KMS-11 (cell line): ENCODE data around the gene GNB1L.

Experiments used
- H2AFZ ChIP-seq: fragments of 200-600 bp; sonication (generic); 2 replicates; pipeline ENCODE4 v1.6.1; 2016; ENCODE audit warnings: antibody characterized with exemption, mixed run types, low read depth
- H3K27ac ChIP-seq: fragments of 200-600 bp; sonication (generic); 2 replicates; pipeline ENCODE4 v1.6.1; 2016; ENCODE audit warnings: mild to moderate bottlenecking, mixed run types
- H3K27me3 ChIP-seq: fragments of 200-600 bp; sonication (generic); 2 replicates; pipeline ENCODE4 v1.6.1; 2017; ENCODE audit warnings: mild to moderate bottlenecking, low read depth, mixed run types, moderate library complexity; ENCODE audit not compliant: insufficient read depth
- H3K36me3 ChIP-seq: fragments of 200-600 bp; sonication (generic); 2 replicates; pipeline ENCODE4 v1.6.1; 2017; ENCODE audit warnings: mild to moderate bottlenecking, mixed run types; ENCODE audit not compliant: insufficient read depth
- H3K4me1 ChIP-seq: fragments of 200-600 bp; sonication (generic); 2 replicates; pipeline ENCODE4 v1.6.1; 2016; ENCODE audit warnings: mild to moderate bottlenecking, low read depth, mixed run types; ENCODE audit not compliant: poor library complexity, severe bottlenecking
- H3K4me2 ChIP-seq: fragments of 200-600 bp; sonication (generic); 2 replicates; pipeline ENCODE4 v1.7.0; 2016; ENCODE audit warnings: mild to moderate bottlenecking, mixed run types
- H3K4me3 ChIP-seq: fragments of 200-600 bp; sonication (generic); IDR thresholded peaks from 2 replicates; pipeline ENCODE4 v1.6.1; 2017; ENCODE audit warnings: low read depth, low read length, mixed read lengths; ENCODE audit not compliant: insufficient read depth
- H3K79me2 ChIP-seq: fragments of 200-600 bp; sonication (generic); 2 replicates; pipeline ENCODE4 v1.6.1; 2016; ENCODE audit warnings: low read depth, mixed run types; ENCODE audit not compliant: insufficient read depth
- H3K9ac ChIP-seq: fragments of 200-600 bp; sonication (generic); 2 replicates; pipeline ENCODE4 v1.6.1; 2016; ENCODE audit warnings: mild to moderate bottlenecking, mixed run types
- H4K20me1 ChIP-seq: fragments of 200-600 bp; sonication (generic); 2 replicates; pipeline ENCODE4 v1.6.1; 2016; ENCODE audit warnings: mild to moderate bottlenecking, mixed run types; ENCODE audit not compliant: insufficient read depth
- TF ChIP-seq, protein P1 (sequence below): fragments of 200-600 bp; sonication (generic); conservative IDR thresholded peaks from 2 replicates; pipeline ENCODE4 v1.6.1; 2017; ENCODE audit warnings: low read depth, mild to moderate bottlenecking, antibody characterized with exemption, low read length, moderate library complexity, mixed read lengths

The GNB1L gene

DNA sequence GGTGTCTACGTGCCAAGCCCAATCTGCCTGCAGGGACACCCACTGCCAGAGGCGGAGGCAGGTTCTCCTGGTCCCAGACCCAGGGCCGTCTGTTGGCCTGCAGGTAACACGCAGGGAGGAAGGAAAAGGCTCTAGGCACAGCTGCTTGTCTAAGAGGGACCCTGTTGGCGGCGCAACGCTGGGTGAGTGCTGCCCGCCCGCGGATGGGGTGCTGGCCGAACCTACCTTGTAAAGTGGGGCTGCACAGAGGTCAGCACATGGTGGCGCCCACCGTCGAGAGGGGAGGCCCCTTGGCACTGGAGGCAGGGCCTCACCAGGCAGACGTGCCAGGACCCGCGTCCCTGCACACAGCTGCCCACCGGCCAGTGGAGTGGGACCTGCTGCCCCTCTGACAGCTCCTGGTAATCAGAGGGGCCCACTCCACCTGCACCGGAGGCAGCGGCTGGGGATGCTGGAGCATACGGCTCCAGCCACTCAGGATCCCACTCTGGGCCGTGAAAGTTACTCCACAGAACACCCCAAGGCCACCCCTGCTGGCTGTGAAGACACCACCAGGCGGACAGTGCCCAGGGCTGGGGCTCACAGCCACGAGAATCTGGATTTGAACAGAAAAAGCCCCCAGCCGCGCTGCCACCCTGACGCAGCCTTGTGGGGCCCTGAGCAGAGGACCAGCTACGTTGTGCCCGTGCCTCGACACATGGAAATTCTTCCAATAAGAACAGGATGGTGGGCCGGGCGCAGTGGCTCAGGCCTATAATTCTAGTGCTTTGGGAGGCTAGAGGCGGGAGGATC is 70.1 kb downstream of the GNB1L start:
- Histone ChIP-seq H3K27me3 (no peaks in the 10 kb centered on the region), H3K4me2 (no peak overlapping the region)
- TF ChIP-seq, protein P1, sequence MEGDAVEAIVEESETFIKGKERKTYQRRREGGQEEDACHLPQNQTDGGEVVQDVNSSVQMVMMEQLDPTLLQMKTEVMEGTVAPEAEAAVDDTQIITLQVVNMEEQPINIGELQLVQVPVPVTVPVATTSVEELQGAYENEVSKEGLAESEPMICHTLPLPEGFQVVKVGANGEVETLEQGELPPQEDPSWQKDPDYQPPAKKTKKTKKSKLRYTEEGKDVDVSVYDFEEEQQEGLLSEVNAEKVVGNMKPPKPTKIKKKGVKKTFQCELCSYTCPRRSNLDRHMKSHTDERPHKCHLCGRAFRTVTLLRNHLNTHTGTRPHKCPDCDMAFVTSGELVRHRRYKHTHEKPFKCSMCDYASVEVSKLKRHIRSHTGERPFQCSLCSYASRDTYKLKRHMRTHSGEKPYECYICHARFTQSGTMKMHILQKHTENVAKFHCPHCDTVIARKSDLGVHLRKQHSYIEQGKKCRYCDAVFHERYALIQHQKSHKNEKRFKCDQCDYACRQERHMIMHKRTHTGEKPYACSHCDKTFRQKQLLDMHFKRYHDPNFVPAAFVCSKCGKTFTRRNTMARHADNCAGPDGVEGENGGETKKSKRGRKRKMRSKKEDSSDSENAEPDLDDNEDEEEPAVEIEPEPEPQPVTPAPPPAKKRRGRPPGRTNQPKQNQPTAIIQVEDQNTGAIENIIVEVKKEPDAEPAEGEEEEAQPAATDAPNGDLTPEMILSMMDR, result no peak

DNA sequence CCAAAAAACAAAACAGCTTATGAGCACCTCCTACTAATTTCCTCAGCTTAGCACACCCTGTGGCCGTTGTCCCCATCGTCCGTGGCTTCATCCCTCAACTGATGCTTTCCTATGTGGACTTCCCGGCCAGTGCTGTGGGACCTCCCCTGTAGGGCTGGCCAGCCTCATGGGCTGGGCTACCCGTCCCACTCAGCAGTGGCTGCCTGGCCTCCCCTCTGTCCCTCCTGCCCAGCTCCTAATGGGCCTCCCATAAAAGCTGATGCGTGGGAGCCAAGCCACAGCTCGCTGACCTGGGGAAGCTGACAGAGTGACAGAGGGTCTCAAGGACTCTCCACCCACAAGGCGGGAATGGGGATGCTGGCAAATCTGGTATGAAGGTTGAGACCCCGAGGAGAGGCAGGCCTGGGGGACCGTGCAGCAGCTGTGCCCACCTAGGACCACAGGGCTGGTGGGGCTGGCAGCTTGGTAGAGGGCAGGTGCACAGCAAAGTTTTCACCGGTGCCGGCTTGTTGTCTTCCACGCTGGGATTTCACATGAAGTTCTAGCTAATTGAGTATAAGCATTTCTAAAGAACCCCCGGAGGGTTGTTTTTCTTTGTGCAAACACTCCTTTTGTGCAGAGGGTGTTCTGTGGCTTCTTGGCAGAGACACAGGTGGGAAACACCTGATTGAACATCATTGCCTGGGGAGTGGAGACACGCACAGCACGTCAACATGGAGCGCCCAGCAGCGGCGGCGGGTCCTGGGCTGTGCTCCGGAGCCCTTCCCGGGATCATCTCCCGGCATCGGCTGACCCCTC is 70.9 kb downstream of the GNB1L start:
- Histone ChIP-seq H2AFZ (no peak overlapping the region), H3K4me1 (no peaks in the 10 kb centered on the region), H3K4me2 (no peak overlapping the region), H4K20me1 (no peaks in the 10 kb centered on the region), H3K79me2 (no peaks in the 10 kb centered on the region), H3K36me3 (no peaks in the 10 kb centered on the region), H3K4me3 (no peak overlapping the region), H3K9ac (no peak overlapping the region), H3K27ac (no peak overlapping the region), H3K27me3 (no peaks in the 10 kb centered on the region)
- TF ChIP-seq, protein P1, result no peak

More for the DNA sequence above, 70.1 kb downstream of the GNB1L start:
- Histone ChIP-seq H3K36me3 (no peaks in the 10 kb centered on the region), H3K4me3 (no peak overlapping the region), H3K9ac (no peak overlapping the region), H3K79me2 (no peaks in the 10 kb centered on the region), H3K27ac (no peak overlapping the region), H2AFZ (no peak overlapping the region), H4K20me1 (no peaks in the 10 kb centered on the region), H3K4me1 (no peaks in the 10 kb centered on the region)

DNA sequence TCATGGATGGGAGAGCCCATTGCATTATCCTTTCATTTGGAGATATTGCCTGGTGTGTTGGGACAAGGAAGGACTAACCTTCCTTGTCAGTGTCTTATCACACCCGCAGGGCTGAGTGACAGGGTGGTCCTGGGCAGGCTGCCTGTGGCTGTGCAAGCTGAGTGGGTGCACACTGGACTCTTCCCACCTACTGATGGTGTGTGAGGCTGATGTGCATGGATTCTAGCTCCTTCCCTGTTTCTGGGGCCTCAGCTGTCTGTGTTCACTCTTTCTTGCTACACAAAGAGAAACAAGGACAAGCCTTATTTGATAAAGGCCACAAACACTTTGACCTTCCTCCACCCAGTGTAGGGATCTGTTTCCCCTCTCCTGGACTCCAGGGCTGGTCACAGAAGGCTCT is 72.1 kb downstream of the GNB1L start:
- no peak overlapping the region for H3K4me3 ChIP-seq
- H3K4me2 ChIP-seq, result no peak overlapping the region
- no peaks in the 10 kb centered on the region for H3K36me3 ChIP-seq
- no peaks in the 10 kb centered on the region for H3K4me1 ChIP-seq
- H3K9ac ChIP-seq, result no peak overlapping the region
- no peaks in the 10 kb centered on the region for H3K27me3 ChIP-seq
- TF ChIP-seq, protein P1, result no peak
- H3K79me2 ChIP-seq, result no peaks in the 10 kb centered on the region
- no peak overlapping the region for H3K27ac ChIP-seq
- H2AFZ ChIP-seq, result no peak overlapping the region
- no peaks in the 10 kb centered on the region for H4K20me1 ChIP-seq

DNA sequence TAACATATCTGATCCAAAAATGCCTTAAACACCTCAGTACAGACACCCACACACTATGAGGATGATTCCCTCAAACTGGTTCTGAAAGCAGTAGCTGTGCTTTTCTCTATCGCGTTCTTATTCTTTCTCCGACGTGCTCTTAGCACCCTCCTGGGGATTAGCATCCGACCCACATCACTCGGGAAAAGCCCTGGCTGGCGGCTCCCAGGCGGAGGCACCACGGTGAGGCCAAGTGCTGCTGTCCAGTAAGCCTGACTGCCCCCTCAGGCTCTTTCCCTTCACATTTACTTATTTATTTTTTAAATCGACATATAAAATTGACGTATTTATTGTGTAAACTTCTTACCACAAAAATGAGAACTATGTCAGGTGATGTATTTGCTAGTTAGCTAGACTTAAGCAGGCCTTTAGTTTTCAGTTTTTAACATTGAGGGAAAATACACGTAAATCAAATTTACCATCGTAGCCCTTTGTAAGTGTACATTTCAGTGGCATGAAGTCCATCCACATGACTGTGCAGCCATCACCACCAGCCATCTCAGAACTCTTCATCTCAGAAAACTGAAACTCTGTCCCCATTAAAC is 74.9 kb downstream of the GNB1L start:
- no peaks in the 10 kb centered on the region; the same call in 1 of the 2 replicates for H3K27me3 ChIP-seq
- H3K9ac ChIP-seq, result no peak overlapping the region
- H3K4me1 ChIP-seq, result no peaks in the 10 kb centered on the region
- H3K79me2 ChIP-seq, result no peaks in the 10 kb centered on the region
- H3K36me3 ChIP-seq, result no peaks in the 10 kb centered on the region
- peak overlapping the region; percentile 37; the same call in 1 of the 2 replicates for H3K27ac ChIP-seq
- 0 out of 2 replicates have a peak overlapping the region, but pooled peaks have one; percentile 55 for H2AFZ ChIP-seq
- H3K4me3 ChIP-seq, result no peak overlapping the region
- no peaks in the 10 kb centered on the region for H4K20me1 ChIP-seq
- TF ChIP-seq, protein P1, result no peak
- peak overlapping the region; percentile 34; the same call in 1 of the 2 replicates for H3K4me2 ChIP-seq
